Kidney glomerular epithelial cell (primary cell): ENCODE measurements around the gene CDC42BPA.

ENCODE experiments used
- DNase-seq: peaks from one replicate; lab custom pipeline; 2025; lab: John Stamatoyannopoulos, UW

CDC42BPA gene

DNA sequence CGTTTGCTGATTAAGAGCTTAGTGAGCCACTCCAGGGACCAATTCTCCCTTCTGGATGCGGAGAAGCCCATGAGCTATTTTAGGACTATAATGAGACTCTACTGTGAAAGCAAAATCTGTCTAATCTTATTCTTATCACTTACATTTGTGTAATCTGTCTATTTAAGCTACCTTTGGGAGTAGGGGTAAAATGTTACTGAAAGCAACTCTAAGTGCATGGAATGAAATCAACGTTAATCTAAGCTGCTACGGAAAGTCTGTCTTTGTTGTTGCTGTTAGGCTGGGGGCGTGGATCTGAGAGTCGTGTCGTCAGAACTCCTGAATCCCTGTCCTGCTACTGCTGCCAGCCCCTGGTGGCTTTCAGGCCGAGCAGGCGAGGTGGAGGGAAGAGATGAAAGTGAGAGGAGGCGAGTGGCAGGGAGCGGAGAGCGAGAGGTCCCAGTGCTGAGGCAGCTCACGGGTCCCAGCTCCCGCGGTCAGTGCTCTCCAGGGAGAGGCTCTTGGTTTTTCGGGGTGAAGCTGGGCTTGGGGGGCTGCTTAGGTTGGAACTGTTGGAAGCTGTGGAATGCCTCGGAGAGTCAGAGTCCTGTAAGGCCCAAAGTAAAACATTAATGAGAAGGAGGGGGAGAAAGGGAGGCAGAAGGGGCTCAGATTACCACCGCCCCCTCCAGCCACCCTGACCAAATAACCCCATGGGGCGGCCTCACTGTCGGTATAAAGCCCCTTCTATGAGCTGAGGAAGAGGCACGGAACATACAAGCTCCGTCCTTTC is 324.3 kb downstream of the CDC42BPA start:
- DNase-seq = no peak

DNA sequence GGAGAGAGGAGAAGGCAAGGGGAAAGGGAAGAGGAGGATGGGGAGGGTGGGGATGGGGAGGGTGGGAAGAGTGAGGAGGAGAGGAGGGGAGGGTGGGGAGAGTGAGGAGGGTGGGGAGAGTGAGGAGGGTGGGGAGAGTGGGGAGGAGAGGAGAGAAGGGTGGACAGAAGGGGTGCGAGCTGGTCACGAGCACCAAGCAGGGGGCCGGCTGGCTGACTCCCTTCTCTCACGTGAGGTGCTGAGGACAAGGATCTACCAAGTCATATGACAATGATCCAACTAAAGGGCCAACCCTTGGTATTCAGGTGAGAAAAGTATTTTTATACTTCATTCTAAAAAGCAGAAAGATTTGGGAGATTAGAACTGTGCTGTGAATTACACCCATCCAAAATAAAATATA is 326.4 kb downstream of the CDC42BPA start:
- DNase-seq = no peak

DNA sequence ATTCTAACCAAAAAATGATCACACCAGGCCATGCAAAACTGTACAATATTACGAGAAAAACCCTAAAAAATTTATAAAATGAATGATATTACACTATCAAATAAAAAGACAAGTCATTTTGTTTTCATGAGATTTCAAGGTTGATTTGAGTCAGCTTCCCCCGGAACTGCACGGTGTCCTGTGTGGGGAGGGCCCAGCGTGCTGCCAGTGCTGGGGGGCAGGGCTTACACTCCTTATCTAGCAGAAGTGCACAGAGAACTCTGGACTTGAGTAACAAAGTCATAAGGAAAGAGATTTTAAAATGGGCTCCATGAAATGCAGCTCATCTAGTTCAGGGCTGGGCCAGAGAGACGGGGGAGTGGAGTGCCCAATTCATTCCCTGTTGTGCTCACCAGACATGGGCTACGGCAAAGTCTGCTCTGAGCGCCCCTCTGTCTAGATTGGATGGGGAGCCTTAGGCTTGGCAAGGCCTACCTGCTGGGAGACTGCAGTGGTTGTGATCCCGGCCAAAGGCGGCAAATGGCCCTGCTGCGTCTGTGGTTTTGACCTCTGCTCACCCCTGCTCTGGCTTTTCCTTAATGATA is 328.1 kb downstream of the CDC42BPA start:
- no peak for DNase-seq

DNA sequence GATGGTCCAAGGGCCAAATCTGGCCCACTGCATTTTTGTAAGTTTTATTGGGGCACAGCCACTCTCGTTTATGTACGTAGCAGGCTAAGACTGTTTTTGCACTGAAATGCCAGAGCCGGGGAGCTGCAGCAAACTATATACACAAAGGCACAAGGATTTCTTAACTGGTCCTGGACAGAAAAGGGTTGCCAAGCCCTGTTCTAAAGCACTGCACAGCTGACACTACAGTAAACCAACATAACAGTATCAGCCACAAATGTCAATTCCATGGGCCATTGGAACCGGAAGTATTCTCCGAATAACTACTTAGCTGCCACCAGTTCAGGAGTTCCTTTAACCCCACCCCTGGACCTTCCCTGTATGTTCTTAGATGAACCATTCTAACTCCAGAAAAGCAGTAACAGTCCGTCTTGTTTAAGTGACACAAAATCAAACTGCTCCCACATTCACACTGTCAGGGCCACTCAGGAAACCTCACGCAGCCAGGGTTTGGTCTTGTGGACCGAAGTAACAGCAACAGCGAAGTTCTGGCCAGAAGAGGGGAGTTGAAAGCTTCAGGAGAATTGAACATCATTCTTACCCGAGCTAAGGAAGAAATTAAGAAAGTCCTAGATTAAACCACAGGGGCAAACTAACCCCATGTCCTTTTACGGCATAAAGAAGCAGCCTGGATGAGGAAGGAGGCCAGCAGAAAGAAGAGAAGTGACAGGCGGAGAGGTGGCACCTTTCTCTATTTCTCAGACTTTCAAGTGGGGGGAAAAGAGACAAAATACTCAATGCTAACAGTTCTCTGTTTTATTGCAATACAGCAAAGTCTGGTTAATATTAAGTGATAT is 329.0 kb downstream of the CDC42BPA start:
- no peak for DNase-seq

DNA sequence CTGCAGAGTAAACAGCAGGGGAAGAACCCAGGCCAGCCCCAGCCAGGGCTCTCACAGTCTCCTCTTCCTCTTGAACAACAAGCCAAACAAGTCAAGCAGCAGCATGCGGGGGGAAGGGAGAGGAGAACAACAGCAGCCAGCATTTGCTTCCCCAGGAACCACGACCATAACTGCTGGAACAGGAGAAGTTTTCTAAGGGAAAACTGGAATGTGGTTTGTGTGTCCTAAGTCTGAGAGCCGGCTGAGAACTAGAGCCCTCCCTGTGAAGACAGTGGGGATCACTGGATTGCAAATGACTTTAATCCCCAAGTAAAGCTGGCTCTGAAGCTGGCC is 330.0 kb downstream of the CDC42BPA start:
- no peak for DNase-seq

DNA sequence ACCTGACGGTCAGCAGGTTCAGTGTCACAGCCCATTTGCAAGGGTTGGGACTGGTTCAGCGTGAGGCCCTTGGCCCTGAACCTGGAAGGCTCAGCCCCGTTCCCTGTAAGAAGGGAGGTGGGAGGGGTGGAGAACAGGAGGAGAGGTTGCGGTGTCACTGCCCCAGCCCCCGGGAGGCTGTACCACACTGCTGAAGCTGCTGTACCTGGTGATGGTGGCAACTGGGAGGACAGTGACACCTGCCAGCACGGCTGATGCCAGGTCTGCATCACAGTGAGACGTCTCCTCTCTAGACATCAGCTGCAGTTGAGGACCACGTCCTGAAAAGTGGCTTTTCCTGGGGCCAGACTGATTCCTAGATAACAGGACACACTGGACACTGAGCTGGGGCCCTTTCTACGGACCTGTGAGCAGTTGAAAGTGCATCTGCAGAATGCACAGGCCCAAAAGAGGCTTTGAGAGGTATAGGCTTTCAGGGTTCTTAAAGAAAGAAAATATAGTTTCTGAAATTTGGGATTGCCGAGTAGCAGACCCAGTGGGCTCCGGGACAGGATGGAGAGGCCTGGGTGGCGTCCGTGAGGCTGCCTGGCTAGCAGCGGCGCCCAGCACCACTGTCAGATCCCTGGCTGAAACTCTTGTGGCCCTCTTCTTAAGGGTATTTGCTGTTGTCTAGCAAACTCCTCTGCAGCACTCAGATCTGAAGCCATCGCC is 330.5 kb downstream of the CDC42BPA start:
- DNase-seq = no peak

DNA sequence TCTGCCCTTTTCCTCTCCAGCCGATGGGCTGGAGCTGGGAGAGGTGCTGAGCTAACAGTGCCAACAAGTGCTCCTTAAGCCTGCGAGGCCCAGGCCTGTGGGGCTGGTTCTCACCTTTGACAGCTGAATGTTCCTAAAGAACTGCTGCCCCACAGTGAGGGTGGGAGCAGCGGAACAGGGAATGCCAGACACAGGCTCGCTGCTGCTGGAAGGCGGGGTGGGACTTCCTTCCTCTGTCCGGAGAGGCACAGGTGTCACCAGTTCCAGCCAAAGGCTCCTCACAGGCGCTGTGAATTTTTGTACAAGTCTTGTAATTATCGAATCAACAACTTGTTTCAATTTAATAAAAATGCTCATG is 331.1 kb downstream of the CDC42BPA start:
- no peak for DNase-seq

DNA sequence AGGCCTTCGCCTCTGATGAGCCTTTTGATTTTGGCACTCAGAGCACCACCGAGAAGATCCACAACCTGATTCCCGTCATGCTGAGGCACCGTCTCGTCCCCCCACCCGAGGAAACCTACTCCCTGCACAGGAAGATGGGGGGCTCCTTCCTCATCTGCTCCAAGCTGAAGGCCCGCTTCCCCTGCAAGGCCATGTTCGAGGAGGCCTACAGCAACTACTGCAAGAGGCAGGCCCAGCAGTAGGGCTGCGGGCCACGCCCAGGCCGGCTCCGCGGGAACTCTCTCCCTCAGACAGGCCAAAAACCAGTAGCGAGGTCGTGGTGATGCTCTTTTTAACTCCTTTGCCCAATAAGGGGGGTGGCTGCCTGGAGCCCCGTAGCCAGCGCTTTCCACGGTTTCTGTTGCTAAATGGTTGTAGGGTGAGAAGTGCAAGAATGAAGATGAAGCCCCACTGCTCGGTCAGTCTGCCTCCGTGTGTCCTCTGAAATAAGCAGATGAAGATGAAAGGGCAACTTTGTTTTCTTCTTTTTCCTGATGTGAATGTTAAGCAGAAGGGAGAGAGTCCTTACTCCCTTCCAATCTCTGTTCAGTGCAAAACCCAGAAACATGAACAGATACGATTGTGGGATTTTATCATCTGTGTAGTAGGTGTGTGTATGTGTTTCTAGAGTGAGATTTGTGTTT is 331.7 kb downstream of the CDC42BPA start:
- DNase-seq = no peak

DNA sequence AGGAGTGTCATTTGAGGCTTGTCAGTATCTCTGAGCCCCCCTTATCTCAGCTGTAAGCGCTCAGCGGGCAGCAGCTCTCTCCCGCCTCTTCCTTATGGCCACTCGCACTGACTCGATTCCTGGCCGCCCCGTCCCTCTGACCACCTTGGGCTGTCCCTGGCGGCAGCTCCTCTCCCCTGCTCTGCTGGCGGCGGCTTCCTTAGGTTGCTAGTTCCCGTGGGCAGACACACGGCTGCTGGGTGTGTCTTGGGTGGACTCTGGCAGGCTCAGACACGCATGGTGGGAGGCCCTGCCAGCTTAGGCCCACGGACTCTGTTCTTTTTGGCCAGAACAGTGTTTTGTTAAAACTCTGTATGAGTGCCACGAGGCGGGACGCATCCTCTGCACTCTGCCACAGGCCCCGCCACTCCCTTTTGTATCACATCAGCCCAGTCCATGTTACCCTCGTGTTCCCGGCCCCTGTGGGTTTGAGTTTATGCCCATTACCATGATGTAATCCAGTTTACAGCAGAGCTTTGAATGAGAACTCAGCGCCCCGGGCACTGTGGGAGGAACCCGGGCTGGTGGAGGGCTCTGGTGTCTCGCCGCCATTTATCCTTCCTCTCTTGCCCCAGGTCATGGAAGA is 332.3 kb downstream of the CDC42BPA start:
- DNase-seq = no peak

DNA sequence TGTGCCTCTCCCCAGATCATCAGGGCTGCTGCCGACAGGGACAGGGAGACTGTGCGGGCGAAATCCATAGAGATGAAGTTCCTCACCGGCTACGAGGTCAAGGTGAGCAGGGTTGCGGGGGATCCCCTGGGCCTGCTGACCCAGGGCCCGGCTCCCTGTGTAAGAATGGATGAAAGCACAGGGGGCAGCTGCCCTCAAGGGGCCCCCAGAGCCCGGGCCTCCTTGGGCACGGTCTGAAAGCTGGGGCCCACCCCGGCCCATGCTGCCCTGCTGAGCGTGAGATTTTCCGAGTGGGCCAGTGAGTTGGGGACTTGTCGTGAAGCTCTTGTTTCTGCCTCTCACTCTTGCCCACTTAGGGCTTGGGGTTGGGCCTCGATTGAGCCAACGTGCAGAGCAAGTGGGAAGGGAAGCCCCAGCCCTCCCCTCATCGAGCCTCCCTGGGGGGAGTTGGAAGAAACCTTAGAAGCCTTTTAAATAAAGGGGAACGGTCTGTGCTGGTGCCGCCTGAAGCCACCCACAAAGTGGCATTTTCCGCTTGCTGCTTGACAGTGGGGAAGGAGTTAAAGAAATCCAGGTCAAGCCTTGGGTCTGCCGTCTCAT is 333.0 kb downstream of the CDC42BPA start:
- DNase-seq = no peak

DNA sequence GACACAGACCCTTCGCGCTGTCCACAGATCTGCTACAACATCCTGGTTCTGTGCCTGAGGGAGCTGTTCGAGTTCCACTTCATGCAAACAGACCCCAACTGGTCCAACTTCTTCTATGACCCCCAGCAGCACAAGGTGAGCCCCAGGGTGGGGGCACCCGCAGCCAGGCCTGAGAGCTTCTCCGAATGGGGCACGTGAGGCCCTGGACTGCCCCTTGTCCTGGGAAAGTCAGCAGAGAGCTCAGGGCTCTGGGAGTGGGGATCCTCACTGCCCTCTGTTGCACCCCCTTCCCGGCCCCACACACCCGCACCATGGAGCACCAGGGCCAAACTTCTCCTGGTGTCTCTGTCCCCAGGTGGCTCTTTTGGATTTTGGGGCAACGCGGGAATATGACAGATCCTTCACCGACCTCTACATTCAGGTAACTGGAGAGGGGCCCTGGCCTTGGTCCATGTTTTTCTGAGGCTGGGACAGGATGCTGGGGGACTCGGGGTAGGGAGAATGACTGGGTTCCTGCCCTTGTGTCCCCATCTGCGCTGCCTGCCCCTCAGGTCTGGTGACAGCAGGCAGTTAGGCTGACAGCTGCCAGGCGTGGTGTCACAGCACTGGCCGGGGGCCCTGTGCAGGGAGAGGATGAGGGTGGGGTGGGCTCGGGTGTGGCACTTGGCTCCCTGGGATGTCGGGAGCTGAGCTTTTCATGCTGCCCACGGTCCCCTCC is 333.6 kb downstream of the CDC42BPA start:
- DNase-seq = no peak

DNA sequence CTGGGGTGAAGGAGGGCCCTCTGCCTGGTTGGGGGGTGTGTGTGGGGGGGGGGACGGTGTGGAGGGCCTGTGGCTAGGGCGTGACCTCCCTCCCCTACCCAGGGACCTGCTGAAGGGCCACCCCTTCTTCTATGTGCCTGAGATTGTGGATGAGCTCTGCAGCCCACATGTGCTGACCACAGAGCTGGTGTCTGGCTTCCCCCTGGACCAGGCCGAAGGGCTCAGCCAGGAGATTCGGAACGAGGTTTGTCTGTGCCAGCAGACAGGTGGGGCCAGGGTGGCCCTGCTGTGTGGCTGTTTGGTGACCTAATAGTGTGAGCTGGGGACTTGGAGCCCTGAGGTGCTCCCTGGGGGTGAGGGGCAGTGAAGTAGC is 334.3 kb downstream of the CDC42BPA start:
- DNase-seq = no peak

DNA sequence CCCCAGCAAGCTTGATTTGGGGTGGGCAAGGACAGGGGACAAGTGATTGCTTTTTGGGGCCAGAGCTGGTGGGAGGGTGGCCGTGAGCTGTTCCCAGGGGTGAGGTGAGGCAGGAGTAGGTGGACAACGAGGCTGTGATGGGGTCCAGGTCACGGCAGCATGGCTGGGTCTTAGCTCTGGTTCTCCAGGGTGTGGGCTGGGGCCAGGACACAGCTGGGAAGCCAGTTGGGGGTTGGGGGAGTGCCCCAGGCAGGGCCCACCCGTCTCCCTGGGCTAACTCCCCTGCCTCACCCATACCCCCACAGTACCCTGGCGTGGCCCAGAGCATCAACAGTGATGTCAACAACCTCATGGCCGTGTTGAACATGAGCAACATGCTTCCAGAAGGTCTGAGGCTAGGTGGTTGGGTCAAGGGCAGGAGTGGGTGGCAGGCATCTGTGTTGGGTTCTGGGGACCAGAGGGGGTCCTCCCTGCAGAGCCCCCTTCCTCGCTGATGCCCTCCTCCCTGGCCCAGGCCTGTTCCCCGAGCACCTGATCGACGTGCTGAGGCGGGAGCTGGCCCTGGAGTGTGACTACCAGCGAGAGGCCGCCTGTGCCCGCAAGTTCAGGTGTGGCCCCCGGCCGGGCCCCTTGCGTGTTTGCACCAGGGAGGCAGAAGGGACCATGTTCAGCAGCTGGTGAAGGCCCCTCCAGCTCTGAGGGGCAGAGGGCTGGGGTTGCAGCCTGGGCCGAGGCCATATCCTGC is 334.9 kb downstream of the CDC42BPA start:
- DNase-seq = no peak

DNA sequence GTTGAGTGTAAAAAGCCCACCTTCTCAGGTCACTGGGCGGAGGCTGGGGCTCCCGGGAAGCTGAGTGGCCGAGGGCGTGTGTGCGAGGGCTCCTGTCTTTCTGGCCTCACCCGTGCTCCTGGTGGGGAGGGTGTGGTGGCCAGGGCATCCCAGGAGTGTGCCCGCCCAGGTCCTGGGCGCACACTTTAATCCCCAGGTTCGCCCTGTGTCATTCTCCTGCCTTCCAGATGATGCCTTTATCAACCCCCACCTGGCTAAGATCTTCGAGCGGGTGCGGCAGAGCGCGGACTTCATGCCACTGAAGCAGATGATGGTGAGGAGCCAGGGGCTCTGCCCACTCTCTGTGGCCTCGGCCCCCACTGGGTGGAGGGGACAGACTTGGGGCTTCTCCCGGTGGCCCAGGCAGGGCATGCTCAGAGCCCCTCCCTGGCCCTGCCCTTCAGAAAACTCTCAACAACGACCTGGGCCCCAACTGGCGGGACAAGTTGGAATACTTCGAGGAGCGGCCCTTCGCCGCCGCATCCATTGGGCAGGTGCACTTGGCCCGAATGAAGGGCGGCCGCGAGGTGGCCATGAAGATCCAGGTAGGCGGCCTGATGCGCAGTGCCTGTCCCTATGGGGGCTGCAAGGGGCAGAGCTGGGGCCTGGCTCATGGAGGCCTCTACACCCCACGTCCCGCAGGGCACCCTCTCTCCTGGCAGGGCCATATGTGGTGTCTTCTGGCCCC is 335.7 kb downstream of the CDC42BPA start:
- no peak for DNase-seq

DNA sequence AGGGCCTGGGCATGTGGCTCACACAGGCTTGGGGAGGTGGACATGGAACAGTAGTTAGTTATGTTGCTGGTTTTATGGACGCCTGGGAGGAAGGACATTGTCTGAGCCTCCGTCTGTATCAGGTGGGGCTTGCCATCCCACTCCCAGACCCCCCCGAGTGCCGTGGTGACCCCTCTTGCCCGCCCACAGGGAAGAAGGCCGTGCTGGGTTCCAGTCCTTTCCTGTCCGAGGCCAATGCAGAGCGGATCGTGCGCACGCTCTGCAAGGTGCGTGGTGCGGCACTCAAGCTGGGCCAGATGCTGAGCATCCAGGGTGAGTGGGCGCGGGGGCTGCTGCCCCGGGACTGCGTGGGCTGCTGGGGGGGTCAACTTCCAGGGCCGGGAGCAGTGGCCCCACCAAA is 336.5 kb downstream of the CDC42BPA start:
- DNase-seq = no peak

DNA sequence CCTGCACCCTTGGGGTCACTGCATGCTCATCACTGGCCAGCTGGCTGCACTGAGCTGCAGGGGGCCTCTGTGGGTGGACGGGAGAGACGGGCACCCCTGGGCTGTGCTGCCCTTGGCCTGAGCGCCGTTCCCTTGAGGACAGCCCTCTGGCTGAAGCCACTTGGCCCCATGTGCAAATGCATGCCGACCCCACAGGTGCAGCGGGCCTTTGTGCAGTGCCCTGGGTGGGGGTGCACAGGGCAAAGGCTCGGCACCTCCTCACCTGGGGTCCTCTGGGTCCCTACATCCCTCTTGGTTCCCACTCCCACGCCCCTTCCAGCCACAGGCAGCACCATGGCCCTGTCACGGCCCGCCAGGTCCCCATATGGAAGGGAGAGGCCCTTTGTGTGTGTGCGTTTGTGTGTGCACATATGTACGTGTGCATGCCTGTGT is 336.9 kb downstream of the CDC42BPA start:
- no peak for DNase-seq

DNA sequence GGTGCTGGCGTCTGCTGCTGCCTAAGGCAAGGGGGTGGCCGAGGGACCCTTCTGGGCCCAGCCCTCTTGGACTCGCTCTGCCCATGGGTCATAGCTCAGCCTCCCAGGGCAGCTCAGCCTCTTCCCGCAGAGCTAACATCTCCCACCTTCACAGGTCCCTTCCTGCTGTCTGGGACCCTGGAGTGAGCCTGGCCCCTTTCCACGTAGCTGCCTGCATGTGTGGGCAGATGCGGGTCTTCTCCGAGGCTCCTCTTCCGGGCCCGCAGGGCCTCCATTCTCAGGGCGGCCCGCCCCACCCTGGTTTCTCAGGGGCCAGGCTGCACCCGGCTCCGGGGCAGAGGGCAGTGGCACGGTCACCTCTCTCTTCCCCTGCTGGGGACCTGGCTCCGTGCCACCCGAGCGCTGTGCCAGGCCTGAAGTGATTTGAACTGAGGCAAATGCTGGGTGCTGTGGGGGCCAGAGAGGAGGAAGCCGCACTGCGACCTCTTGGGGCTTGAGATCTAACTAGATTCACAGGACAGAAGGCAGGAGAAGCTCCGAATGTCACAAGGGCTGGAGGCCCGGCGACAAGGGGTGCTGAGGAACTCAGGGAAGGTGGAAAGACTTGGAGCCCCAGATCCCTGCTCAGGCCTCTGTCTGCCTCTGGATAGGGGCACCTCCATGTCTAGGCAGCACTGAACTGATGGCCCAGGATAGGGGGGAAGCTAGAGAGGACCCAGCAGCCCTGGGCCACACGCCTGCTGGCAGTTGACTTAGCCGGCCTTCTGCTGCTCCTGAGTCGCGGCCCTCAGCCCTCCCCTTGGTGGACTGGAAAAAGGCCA is 337.5 kb downstream of the CDC42BPA start:
- no peak for DNase-seq

DNA sequence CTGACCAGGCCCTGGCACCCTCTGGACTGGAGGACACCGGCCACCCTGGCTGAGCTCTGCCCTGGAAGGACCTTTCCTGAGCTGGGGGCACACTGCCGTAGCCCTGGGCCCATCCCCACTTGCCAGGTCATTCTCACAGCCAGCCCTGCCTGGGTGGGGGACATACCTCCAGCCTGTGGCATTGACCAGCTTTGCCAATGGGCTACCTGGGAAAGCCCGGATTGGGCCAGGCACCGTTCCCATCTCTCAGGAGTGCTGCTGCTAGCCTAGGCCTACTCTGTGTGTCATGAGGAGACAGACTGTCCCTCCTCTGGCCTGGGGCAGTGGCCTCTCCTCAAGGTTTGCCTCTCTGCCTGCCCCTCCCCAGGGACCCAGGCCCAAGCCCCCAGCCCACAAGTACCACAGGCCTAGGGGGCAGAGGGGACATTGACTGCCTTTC is 338.2 kb downstream of the CDC42BPA start:
- DNase-seq = no peak
